Midbrain (tissue), 1 donor: Measurements from ENCODE around the gene FAM53B.
A peak's percentile ranks its signal among the peaks of the same experiment; 100 is the strongest.

Experiments used
- DNase-seq: peaks from one replicate; lab custom pipeline; 2025; lab: John Stamatoyannopoulos, UW

FAM53B gene

DNA sequence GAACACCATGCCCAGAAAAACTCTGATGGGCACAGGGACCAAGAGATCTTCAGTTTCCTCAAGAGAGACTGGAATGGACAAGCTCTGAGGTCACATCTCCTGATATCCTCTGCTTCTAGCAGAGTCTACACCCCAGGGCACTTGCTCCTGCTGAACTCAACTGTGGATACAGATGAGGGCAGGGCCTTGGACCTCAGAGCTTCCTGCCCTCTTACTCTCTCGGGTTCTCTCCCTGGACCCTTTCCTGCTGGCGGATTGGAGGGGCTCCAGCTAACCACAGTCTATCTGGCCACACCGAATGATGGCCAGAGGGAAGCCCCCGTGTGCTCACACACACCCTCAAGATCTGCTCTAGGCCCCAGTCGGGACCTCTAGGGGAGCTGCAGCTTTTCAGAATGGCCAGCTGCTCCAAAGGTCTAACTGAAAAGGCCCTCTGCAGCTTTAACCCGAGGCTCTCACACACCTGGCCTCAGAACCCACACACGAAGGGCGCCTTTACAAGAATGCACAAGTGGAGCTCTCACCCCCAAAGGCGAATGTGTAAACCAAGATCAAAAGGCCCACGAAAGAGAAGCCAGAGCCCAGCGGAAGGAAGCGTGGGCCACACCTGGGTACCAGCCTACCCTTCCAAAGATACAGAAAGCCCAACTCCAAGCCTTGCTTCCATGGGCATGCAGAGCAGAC, 65.5 kb downstream of the FAM53B start:
- DNase-seq, result no peak

DNA sequence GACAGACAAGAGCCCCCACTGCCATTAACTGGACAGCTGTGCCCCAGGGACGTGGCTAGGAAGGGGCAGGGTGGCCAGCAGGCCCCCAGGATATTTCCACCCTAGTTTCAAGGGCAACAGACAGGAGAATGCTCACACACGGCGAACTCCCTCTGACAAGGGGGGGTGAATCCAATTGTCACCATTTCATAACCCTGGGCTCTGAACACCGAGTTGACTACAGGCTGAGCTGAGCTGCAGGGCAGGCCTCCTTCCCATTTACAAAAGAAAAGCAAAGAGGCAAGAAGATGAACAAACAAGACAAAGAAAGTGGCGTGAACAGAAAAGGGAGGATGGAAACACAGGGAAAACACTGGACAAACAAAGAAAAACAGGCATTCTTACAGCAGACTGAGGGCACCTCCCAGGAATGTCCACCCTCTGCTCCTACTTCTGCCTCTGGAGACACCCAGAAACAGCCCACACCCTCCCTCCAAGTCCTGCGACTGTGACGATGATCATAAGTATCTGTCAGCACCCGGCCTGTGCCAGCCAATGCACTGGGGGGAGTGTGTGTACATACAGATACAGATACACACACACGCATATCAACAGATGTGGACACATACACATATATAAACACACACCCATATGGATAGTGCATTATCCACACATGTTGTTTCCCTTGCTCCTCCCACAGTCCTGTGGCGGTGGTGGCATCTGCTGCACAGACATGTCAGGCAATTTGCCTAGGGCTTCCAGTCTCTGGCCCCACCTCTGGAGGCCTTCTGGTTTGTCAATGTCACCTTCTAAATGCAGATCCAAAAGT, 66.2 kb downstream of the FAM53B start:
- DNase-seq, result no peak

DNA sequence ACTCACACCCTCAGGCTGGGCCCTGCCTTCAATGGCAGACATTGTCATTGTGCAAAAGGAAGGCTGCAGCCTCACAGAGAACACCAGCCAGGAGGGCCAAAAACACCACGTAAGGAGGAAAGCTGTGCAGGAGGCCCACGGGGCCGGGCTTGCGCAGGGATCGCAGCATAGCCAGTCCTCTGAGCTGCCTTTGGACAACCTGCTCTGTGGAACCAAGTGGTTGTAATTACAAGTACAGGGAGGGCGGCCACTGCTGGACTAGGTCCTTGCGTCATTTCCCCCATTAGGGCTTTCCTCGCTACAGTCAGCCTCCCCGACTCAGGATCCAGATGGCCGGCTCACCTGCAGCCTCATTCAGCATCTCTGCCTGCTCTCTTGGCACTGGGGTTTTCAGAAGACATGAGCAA, 66.9 kb downstream of the FAM53B start:
- DNase-seq, result no peak

DNA sequence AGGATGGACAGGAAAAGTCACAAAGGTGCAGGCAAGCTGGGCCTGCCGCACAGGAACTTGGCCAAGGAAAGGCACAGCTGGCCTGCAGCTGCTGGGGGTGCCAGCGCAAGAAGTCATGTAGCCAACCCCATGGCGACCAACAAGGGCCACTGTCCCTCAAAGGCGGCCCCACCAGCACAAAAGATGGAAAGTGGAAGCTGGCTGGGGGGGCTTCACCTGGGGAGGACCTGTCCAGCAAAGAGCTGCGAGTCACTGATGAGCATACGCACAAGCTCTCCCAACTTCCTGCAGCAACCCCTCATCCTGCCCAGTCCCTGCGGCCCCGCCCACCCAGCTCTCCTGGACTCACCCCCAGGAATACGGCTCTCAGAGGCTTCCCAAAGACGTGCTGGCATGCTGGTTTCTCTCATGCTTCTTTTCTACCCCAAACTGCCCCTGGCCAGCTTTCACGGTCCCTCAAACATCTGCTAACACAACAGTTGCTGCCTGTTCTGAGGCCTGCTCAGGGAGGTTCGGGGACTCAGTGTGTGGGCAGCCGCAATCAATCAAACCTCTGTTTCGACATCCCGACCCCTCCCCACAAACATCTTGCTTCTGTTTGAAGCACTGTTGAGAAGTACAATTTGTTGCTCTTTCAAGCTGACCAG, 67.6 kb downstream of the FAM53B start:
- no peak for DNase-seq

DNA sequence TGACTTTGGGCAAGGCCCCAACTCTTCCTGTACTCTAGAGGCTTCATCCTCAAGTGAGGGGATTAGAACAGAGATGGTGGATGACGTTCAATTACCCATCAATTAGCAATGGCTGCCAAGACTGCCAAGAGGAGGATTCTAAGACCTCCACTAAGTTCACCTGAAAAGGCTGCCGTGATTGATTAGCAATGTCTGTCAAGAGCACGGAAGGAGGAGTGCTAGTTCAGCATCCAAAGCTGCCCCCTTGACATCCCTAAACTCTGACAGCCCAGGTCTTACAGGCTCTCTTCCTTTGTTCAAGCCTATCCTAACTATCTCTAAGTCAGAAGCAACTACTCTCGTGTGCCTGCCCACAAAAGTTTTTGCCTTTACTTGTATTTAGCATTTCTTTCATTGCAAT, 68.4 kb downstream of the FAM53B start:
- DNase-seq, result no peak

DNA sequence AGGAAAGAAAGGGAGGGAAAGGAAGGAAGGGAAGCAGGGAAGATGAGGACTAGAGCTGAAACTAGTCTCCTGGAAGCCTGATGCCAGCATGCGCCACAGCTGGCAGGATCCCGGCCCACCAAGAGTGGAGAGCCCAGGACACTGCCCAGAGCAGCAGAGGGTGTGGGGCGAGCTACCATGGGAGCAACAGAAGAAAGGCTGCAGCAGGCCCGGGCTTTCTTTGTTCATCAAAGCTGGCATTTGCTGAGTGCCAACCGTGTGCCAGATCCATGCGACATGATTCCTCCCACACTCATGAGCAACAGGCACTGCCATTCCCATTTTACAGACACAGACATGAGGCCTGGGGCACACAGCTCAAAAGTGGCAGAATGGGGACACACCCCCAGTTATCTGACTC, 68.9 kb downstream of the FAM53B start:
- peak; percentile 43 for DNase-seq

DNA sequence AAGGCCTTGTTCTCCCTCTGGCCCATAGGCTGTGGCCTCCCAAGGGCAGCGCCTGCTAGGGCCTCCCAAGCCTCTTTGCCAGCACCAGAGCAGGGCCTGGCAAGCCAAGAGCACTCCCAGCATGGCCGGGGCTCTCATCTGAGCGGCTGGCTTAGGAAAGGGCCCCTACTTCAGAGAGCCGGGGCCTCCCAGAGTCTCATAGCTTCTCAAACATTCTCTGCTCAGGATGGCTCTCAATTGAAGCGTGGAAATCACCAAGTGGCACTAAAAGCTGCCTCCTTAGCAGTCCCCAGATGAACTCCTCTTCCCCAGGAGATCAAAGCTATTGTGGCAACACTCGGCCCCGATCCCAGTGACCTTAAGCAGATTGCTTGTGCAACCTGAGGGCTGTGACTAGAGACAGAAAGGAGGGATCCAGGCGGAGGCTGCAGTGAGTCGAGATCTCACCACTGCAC, 69.4 kb downstream of the FAM53B start:
- DNase-seq, result no peak

DNA sequence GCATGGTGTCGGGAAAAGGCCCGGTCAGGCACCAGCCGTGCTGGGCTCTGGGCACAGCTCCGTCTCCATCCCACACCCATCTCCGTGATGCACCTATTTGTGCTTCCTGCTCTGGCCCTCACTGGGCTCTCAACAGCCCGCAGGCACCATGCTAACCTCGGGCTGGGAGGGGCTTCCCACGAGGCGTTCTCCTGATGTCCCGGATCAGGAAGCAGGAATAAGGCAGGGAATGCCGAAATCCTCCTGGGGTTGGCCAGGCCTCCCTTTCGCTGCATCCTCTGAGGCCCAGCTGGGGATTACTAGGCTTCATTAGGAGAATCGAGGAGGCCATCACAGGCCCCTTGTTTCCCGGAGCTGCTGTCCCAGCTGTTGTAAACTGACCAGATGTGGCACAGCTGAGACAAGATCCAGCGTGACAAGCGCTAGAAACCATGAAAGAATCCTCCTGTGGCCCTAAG, 72.0 kb downstream of the FAM53B start:
- DNase-seq, result peak; percentile 68

DNA sequence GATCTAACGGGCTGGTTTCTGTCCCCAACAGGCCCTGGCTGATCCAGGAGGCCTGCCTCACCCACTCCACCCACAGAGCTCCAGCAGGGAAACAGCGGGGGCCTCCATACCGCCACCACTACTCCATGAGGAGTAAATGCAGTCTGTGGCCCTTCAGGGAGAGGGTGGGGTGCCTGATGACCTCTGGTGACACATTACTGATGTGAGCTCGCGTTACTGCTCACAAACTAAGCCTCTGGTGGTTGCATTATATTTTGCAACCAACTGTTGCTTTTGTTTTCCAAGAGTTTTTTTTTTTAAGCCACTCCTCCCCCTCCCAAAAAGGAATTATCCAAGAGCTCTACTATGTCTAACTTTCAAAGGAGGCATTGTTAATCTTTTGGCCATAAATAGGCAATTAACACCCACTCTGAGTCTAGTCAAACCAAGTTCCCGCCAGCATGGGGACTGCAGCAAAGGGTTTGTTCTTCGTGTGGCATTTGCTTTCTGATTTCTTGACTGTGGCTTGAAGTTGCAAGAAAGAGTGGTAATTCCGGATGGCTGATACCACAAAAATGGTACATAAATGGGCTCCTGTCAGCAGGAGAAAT, 72.6 kb downstream of the FAM53B start:
- peak; percentile 85 for DNase-seq

DNA sequence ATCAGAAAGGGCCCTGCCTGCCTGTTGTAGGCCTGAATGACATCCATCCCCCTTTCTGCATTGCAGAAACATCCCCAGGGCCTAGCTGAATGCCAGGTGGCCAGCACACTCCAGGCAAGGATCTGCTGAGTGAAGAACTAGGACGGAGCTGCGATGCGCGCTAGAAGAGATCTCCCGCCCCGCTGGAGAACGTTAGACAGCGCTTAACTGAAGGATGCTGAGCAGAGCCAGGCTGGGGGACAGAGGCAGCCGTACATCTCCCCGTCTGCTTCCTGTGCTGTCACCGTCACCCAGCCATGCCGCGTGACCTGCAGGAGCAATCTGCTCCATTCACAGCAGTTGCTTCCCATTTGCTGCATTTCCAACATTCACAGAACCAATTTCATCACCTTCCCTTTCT, 73.3 kb downstream of the FAM53B start:
- DNase-seq, result no peak

DNA sequence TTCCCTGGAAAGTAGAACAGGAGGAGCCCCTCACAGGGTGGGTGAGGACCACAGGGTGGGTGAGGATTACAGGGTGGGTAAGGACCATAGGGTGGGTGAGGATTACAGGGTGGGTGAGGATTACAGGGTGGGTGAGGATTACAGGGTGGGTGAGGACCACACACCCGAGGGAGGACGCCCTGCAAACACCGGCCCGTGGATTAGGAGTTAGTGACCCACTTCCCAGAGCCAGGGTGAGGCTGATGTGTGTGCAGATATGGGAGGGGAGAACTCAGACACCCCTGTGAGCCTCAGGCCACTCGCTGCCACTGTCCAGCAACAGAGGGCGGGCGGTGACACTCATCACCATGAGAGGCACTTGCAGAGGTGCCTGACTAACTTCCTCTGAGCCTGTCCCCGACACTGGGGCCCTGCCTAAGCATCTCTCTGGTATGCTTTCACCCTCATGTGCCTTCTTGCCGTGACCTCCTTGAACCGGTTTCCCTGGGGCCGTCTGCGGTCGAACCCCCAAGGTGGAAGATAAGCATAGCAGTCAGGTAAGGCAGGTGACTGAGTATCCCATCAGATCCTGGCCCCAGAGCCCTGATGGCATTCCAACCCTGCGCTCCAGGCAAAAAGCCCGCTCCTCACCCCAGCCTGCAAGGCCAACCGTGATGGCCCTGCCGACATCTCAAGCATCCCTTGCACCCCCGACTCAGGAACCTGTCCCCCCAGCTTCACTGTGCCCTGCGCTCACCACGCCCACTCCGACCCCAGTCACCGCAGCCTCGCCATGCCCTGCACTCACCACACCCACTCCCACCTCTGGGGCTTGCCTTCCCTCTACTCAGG, 74.1 kb downstream of the FAM53B start:
- no peak for DNase-seq

DNA sequence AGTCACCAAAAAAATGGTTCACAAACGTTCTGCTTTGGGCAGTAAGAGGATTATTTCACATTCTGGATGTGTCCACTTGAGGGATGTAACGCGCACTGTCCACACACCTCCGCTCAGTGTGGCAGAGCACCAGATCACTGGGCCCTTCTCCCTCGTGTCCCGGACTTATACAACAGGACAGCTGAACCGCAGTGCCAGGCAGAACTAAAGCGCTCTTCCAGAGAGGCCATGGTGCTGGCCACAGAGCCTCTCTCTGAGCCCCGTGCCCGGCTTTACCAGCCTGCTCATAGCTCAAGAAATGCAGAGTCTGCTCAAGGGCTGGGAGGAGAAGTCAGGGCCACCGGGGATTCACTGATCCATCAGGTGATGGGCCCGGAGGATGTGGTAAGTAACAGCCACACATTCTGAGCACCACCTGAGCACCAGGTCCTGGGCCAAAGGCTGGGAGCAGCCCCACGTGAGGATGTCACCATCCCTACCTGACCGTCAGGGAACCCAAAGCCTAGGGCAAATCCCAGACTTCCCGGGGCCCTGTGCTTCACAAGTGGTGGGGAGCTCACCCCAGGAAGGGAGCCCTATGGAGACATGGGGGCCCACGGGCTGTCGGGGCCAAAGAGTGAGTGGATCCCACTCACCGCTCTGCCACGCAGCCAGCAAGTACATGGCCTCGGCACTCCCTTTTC, 74.9 kb downstream of the FAM53B start:
- no peak for DNase-seq

DNA sequence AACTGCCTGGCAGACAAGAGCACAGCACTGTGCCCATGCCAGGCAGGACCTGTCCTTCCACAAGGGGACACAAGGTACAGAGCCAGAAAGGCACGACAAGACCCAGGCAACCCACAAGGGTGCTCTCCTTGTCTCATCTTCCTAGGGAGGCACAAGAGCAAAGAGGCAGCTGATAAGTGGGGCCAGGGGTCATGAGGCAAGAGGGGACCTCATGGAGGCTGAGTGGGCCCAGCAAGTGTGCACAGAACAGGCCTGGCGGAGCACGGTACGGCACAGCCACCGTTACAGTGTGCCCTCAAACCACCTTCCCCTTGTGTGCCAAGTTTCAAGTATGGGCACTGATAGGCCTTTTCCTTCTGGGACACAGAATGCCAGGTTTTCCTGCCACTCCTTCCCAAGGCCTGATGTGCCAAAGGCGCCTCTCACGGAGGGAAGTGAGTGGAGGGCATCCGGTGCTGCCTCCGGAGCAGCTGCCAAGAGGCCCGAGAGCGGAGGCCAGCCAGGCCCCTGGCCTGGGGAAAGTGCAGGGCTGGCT, 75.6 kb downstream of the FAM53B start:
- DNase-seq, result no peak

DNA sequence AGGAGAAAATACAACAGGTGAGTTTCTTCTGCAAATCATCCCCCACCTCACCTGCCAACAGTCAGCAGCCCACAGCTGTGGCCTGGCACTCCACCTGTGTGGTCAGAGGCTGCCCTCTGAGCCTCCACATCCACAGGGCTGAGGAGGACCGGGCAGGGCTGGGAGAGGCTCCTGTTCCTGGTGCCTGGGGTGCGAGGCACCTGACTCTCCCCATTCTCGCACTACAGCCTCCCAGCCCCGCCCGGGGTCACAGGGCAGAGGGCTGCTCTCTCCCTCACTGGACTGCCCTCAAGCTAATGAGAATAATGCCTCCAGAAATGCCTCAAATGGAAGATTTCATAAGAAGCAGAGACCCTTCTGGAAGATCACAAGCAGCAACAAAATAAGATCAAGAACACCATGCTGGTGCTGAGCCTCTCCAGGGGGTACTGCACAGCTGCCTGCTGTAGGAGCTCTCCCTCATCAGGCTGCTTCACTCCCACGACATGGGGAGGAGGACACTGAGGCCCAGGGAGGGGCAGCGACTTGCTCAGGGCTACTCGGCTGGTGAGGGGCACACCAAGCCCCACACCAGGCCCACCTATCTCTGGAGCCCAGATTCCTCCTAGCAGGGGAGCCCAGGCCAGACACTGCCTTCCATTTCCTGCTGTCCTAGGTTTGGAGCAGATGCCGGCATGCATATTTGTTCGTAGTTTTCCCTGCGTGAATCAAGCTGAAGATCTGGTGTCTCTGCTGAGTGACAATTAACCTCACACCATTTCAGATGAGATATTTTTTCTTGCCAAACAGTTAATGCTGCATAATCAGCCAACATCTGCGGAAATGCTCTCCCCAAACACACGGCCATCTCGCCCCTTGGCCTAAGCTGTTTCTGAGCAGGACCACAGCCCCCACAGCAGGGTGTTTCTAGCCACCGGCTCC, 76.5 kb downstream of the FAM53B start:
- no peak for DNase-seq

DNA sequence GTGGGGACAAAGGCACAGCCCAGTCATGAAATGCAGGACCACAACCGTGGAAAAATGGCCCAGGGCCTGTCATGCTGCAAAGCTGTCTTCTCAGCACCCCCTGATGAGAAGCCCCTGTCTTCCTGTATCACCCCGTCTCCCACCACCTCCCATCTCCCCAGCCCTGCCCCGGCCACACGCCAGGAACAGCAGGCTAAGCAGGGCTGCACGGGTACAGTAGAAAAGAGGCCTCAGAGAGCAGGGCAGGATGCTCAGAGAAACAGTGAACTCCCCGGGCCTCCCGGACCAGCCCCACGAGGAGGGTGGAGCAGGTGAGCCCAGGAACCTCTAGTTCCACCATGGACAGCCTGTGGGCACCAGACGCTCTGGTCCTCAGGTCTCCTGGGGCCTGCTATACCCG, 77.7 kb downstream of the FAM53B start:
- DNase-seq, result no peak

DNA sequence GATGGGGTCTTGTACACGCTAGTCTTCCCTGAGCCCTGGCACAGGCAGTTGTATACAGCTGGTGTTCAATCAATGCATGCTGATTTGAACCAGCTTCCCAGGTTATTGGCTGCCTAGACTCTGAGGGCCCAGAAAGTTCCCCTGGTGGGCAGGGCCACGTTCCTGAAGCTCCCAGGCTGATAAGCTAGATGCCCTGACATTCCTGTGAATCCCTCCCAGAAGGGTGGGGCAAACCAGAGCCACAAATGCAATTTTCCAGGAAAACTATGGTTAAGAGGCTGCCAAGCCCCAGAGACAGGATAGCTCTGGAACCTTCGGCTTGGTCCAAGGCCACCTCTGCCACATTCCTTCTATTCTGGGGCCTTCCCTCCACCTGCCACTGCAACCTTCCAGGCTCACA, 78.2 kb downstream of the FAM53B start:
- DNase-seq, result no peak

DNA sequence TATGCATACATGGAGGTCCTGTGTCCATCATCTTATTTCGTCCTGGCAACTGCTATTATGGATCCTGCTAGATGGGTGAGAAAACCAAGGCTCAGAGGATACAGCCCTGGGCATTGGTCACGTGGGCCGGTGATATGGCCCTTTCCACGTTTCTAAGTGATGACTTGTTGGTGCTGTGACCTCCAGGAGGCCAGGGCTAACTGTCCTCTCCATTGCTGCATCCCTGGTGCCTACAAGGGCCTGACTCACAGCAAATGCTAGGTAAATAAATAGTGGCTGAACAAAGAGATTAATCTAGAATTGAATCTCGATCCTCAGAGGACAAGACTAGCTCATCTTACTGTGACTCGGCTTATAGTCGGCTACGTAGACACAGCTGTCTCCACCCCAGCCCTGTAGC, 78.6 kb downstream of the FAM53B start:
- DNase-seq, result no peak

DNA sequence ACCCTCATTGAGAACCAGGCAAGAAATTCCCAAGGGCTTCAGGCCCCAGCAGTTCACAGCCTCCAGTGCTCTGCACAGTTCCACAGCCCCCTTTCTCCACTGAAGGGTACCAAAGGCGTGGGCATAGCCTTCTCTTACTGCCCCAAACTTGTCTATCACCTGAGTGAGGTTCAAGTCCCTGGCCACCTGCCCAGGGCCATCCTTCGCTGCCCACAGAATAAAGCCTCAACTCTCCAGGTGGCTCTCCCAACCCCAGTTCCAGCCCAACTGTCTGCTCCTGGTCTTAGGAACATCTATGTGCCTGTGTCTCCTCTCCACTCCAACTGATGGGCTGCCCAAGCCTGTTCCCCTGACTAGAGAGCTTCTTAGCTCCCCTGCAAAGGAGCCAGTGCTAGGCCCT, 79.1 kb downstream of the FAM53B start:
- no peak for DNase-seq

DNA sequence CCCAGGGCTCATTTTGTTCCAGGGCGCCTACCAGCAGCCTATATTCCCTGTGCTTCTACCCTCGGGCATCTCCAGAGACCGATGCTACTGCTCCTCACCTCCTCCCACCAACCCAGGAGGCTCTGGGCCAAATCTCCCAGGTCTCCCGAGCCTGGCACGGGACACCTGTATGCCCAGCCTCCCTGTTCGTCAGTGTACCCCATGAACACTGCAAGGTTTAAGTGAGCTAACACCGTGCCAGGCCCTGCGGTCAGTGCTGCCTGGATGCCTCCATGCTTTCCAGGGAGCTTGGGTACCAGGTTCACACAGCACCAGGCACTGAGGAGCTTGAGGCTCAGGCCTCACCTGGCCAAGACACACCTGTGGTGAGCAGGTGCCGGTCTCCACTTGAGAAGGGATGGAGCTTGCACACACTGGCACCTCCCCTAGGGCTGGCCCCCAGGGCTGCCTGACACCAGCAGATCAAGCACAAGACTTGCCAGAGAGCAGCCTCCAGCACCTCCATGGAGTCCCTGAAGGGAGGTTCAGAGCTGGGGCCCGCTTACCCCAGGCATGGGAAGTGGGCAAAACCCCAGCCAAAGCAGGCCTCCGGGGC, 80.3 kb downstream of the FAM53B start:
- DNase-seq, result no peak
